ENCODE data around the gene HOXB13.

DNA sequence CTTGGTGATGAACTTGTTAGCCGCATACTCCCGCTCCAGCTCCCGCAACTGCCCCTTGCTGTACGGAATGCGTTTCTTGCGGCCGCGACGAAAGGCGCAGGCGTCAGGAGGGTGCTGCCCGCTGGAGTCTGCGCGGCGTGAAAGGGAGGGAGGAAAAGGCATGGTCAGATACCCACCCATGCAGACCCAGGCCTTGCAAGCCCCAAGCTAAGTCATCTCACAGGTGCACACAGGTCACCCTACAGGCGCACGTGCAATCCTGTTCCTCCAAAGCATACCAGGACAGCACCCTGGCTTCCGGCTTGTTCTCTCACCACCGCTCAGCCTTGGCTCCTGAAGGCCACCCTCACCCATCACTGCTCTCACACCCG lies 1.6 kb downstream of the HOXB13 start:
- TF ChIP-seq, protein P1, sequence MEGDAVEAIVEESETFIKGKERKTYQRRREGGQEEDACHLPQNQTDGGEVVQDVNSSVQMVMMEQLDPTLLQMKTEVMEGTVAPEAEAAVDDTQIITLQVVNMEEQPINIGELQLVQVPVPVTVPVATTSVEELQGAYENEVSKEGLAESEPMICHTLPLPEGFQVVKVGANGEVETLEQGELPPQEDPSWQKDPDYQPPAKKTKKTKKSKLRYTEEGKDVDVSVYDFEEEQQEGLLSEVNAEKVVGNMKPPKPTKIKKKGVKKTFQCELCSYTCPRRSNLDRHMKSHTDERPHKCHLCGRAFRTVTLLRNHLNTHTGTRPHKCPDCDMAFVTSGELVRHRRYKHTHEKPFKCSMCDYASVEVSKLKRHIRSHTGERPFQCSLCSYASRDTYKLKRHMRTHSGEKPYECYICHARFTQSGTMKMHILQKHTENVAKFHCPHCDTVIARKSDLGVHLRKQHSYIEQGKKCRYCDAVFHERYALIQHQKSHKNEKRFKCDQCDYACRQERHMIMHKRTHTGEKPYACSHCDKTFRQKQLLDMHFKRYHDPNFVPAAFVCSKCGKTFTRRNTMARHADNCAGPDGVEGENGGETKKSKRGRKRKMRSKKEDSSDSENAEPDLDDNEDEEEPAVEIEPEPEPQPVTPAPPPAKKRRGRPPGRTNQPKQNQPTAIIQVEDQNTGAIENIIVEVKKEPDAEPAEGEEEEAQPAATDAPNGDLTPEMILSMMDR (IDR thresholded peaks at IDR 0.05), result no peak
- no peak for TF ChIP-seq POLR2A (IDR thresholded peaks at IDR 0.05)

Data from right lobe of liver (tissue), 4 donors.